GM20000 (cell line): ENCODE data around the gene MORN2.

ENCODE experiments used
- DNase-seq: peaks from one replicate; pipeline ENCODE4 v3.0.0; 2012; ENCODE audit warnings: low spot score
- TF ChIP-seq, protein P1 (sequence below): IDR thresholded peaks from 2 replicates; pipeline ENCODE4 v1.5.1; 2012; ENCODE audit warnings: mild to moderate bottlenecking, control low read depth; ENCODE audit errors: extremely low read depth, missing control alignments

Gene MORN2

DNA sequence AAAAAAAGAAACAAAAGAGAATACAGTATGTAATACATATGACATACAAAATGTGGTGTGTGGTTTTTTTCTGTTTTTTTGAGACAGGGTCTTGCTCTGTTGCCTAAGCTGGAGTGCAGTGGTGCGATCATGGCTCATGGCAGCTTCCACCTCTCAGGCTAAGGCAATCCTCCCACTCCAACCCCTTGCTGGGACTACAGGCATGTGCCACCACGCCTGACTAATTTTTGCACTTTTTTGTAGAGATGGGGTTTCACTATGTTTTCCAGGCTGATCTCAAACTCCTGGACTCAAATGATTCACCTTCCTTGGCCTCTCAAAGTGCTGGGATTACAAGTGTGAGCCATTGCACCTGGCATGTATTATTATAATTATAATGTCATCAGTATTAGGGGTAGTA is 39.0 kb upstream of the MORN2 start:
- TF ChIP-seq, protein P1, sequence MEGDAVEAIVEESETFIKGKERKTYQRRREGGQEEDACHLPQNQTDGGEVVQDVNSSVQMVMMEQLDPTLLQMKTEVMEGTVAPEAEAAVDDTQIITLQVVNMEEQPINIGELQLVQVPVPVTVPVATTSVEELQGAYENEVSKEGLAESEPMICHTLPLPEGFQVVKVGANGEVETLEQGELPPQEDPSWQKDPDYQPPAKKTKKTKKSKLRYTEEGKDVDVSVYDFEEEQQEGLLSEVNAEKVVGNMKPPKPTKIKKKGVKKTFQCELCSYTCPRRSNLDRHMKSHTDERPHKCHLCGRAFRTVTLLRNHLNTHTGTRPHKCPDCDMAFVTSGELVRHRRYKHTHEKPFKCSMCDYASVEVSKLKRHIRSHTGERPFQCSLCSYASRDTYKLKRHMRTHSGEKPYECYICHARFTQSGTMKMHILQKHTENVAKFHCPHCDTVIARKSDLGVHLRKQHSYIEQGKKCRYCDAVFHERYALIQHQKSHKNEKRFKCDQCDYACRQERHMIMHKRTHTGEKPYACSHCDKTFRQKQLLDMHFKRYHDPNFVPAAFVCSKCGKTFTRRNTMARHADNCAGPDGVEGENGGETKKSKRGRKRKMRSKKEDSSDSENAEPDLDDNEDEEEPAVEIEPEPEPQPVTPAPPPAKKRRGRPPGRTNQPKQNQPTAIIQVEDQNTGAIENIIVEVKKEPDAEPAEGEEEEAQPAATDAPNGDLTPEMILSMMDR: no peak
- DNase-seq: no peak

DNA sequence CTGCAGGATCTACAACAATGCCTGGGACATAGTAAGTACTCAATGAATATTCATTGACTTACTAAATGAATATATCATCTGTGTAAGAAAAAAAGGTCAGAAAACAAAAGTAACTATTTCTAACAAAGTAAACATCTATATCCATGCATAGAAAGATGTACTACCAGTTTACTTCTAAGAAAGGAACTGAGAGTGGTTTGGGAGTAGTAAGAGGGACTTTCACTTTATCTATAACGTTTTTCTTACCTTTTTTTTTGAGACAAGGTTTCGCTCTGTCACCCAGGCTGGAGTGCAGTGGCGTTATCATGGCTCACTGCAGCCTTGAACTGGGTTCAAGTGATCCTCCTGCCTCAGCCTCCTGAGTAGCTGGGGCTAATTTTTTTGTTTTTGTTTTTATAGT is 25.7 kb upstream of the MORN2 start:
- TF ChIP-seq, protein P1: no peak
- DNase-seq: peak; percentile 49

DNA sequence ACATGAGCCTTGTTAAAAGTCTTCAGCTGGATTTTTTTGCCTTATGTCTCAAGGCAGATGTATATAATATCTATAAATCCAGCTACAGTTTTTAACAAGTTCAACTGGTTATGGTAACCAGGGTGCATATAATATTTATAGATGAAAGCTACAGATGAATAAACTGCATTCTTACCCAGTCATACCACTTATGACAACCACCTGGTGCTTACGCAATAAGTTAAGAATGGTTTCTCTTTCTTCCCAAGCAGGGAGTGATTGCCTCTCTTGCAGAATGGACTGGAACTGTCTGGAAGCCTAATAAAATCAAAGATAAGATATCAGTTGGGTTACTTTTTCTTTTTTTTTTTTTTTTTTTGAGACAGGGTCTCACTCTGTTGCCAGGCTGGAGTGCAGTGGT is 19.6 kb upstream of the MORN2 start:
- TF ChIP-seq, protein P1: no peak
- no peak for DNase-seq

DNA sequence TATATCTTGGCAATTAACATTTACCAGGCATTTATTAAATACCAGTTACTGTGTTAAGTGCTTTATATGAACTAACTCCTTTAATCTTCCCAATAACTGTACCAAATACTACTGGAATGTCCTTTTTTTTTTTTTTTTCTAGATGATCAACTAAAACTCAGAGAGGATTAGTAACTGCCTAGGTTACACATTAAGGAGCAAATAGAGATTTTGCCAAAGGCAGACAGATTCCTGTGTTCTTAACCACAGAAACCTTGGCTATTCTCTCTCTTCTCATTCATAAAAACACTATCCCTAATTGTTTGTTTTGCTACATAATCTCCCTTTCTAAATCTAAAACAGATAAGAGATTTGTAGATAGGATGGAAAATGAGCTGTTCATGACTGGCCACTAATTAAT is 13.3 kb upstream of the MORN2 start:
- TF ChIP-seq, protein P1: no peak
- no peak for DNase-seq

DNA sequence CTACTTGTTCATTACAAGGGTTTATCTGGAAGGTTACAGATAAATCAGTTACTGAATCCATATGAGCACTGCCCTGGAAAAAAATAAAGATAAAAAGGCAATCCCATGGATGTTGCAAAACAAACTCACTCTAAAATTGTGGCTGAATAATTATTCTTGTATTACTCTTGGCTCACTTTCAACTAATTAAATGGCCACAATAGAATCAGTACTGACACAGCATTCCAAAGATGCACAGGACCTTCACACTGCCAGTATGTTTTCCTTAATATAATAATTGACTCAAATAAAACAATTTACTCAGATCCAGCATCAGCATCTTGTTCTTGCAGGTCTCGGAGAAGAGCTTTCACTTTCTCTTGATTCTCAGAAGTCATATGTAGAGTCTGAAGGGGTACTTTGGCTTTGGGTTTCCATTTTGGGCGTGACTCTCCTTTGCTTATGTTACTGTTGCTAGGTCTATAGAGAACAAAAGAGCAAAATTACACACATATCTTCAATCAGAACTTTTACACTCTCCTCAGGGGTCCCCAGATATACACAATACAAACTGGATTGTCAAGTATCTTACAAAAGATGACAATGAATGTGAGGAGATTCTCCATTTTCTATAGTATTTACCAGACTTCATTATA is 12.6 kb upstream of the MORN2 start:
- TF ChIP-seq, protein P1: no peak
- peak; percentile 10 for DNase-seq

DNA sequence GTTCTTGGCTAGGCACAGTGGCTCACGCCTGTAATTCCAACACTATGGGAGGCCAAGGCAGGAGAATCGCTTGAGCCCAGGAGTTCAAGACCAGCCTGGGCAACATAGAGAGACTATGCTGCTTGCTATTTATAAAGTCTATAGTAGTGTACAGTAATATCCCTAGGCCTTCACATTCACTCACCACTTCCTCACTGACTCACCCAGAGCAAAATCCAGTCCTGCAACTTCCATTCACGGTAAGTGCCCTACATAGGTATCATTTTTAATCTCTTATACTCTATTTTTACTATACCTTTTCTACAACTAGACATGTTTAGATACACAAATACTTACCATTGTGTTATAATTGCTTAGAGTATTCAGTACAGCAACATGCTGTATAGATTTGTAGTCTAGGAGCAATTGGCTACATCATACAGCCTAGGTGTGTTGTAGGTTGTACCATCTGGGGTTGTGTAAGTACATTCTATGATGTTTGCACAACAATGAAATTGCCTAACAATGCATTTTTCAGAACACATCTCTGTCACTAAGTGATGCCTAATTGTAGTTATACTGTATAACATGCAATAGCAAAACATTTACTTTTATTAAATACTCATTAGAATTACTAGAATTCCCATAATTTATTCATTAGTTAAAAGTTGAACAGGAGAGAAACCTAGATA is 8.9 kb upstream of the MORN2 start:
- DNase-seq: no peak
- TF ChIP-seq, protein P1: no peak

DNA sequence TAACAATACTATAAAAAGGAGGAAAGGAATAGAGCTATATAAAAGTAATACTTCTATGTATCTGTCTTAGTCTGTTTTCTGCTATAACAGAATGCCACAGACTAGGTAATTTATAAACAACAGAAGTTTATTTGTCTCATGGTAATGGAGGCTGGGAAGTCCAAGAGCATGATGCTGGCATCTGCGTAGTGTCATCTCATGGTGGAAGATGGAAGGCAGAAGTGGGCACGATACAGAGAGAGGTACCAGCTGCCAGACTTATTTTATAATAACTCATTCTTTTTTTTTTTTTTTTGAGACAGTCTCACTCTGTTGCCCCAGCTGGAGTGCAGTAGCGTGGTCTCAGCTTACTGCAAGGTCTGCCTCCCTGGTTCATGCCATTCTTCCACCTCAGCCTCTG is 4.3 kb upstream of the MORN2 start:
- no peak for DNase-seq
- TF ChIP-seq, protein P1: no peak
